Astrocyte (in vitro differentiated cells and primary cell): ENCODE data around the gene CLP1. TPM values are rescaled to one million over a fixed set of nuclear protein-coding genes. Genes with fewer than 3 reads are reported as not detected.

Source experiments
- DNase-seq: peaks from one replicate; pipeline ENCODE4 v3.0.0-alpha.2; 2010; ENCODE audit warnings: low read depth
- FAIRE-seq: peaks from 2 replicates; lab custom pipeline; 2011; peaks lifted over from hg19 to GRCh38; lab: Jason Lieb, UNC
- H2AFZ ChIP-seq: 2 replicates; pipeline ENCODE4 v1.6.0; 2012; ENCODE audit warnings: low read depth, low read length, inconsistent platforms
- H3K27ac ChIP-seq: 2 replicates; pipeline ENCODE4 v1.5.1; 2011; ENCODE audit warnings: low read depth, low read length, inconsistent platforms
- H3K27me3 ChIP-seq: 2 replicates; pipeline ENCODE4 v1.6.0; 2011; ENCODE audit warnings: low read length, inconsistent platforms; ENCODE audit not compliant: insufficient read depth
- H3K36me3 ChIP-seq: 2 replicates; pipeline ENCODE4 v1.5.1; 2011; ENCODE audit warnings: low read length, inconsistent platforms; ENCODE audit not compliant: insufficient read depth
- H3K4me1 ChIP-seq: 2 replicates; pipeline ENCODE4 v1.5.1; 2011; ENCODE audit warnings: low read length, inconsistent platforms; ENCODE audit not compliant: insufficient read depth
- H3K4me2 ChIP-seq: 2 replicates; pipeline ENCODE4 v1.6.0; 2012; ENCODE audit warnings: low read length, inconsistent platforms
- H3K4me3 ChIP-seq: 2 replicates; pipeline ENCODE4 v1.5.1; 2011; ENCODE audit warnings: low read depth, mild to moderate bottlenecking, low read length, inconsistent platforms; ENCODE audit not compliant: insufficient read depth
- H3K79me2 ChIP-seq: 2 replicates; pipeline ENCODE4 v1.6.0; 2012; ENCODE audit warnings: mild to moderate bottlenecking, low read length, inconsistent platforms; ENCODE audit not compliant: insufficient read depth
- H3K9ac ChIP-seq: 2 replicates; pipeline ENCODE4 v1.6.0; 2012; ENCODE audit warnings: mild to moderate bottlenecking, low read length, inconsistent platforms
- H3K9me3 ChIP-seq: 2 replicates; pipeline ENCODE4 v1.5.1; 2012; ENCODE audit warnings: low read depth, mild to moderate bottlenecking, low read length, inconsistent platforms; ENCODE audit not compliant: insufficient read depth
- H4K20me1 ChIP-seq: 2 replicates; pipeline ENCODE4 v1.6.0; 2012; ENCODE audit warnings: low read length, inconsistent platforms; ENCODE audit not compliant: insufficient read depth
- H3K27ac Mint-ChIP-seq: one replicate; pipeline ENCODE4 v1.8.0; 2021; ENCODE audit warnings: mild to moderate bottlenecking, mixed read lengths; ENCODE audit not compliant: unreplicated experiment
- H3K27me3 Mint-ChIP-seq: one replicate; pipeline ENCODE4 v1.8.0; 2021; ENCODE audit warnings: low read depth, mixed read lengths; ENCODE audit not compliant: unreplicated experiment
- H3K36me3 Mint-ChIP-seq: one replicate; pipeline ENCODE4 v1.8.0; 2021; ENCODE audit warnings: low read depth, mixed read lengths; ENCODE audit not compliant: unreplicated experiment
- H3K4me1 Mint-ChIP-seq: one replicate; pipeline ENCODE4 v1.8.0; 2021; ENCODE audit warnings: low read depth, mixed read lengths; ENCODE audit not compliant: unreplicated experiment
- H3K4me3 Mint-ChIP-seq: one replicate; pipeline ENCODE4 v1.8.0; 2021; ENCODE audit warnings: mild to moderate bottlenecking, moderate library complexity, mixed read lengths; ENCODE audit not compliant: unreplicated experiment
- H3K9me3 Mint-ChIP-seq: one replicate; pipeline ENCODE4 v1.8.0; 2021; ENCODE audit warnings: mild to moderate bottlenecking, mixed read lengths; ENCODE audit not compliant: unreplicated experiment
- EZH2 ChIP-seq: IDR thresholded peaks from 2 replicates; pipeline ENCODE4 v1.6.1; 2012; ENCODE audit warnings: mild to moderate bottlenecking, low read length, inconsistent platforms; ENCODE audit not compliant: insufficient read depth
- total RNA-seq: library from RNA; stranded (reverse); gene quantifications from 2 replicates; pipeline ENCODE4 v1.2.1, GENCODE V29; 2021
- TF ChIP-seq, protein P1 (sequence below): IDR thresholded peaks from 2 replicates; pipeline ENCODE4 v1.5.1; 2011; ENCODE audit warnings: low read depth, mild to moderate bottlenecking, inconsistent platforms, low read length, moderate library complexity; ENCODE audit not compliant: insufficient read depth

The CLP1 gene
- total RNA-seq, 1 donor from 2014 or later = 21.4 TPM

DNA sequence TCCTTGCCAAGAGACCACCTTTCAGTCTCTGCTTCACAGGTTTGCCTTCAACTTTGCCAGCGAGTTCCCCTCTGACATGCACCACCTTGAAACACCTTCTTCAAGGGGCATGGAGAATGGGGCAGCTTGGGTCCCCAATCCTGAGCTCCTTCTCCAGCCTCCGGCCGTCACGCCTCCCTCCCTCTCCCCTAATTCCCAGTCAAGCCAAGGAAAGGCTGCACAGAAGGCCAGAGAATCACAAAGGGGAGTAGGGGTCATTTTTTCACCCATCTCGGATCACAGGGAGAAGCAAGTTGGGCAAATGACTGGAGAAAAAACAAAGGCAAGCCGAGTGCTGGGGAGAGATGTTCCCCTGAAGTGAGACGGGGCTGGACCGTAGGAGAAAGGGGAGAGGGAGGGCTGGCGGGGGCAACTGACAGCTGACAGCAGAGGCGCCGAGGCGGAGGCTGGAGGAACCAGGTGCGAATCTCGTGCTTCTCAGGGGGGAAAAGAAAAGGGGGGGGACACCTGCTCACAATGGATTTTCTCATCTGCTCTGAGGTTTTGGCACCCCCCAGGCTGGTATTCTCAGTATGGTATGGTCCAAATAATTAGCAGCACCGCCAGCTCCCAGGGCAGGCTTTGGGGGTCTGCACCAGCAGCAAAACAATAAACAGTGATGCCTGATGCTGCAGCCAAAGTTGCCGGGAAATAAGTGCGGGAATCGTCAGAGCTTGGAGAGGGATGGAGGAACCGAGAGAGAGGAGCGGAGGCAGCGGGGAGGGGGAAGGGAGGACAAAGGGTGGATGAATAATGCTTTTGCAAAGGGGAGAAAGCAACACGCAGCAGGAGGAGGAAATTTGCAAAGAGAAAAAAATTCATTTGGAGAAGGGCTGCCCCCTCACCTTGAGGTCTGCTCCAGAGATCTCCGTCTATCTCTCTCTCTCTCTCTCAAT lies 8.5 kb upstream of the CLP1 start:
- no peak for DNase-seq
- peaks cover 39% of the 10 kb centered on the region for H3K27me3 ChIP-seq
- H3K4me2 ChIP-seq = peak overlapping the region; percentile 92
- H4K20me1 ChIP-seq = peaks cover 53% of the 10 kb centered on the region
- no peaks in the 10 kb centered on the region for H3K36me3 ChIP-seq
- peaks cover 31% of the 10 kb centered on the region for H3K4me1 ChIP-seq
- peak overlapping the region; percentile 61 for H3K9ac ChIP-seq
- no peak overlapping the region for H2AFZ ChIP-seq
- H3K27ac ChIP-seq = no peak overlapping the region
- H3K36me3 Mint-ChIP-seq = no peaks in the 10 kb centered on the region
- no peaks in the 10 kb centered on the region for H3K9me3 ChIP-seq
- peak overlapping the region; percentile 67 for H3K27ac Mint-ChIP-seq
- peak; percentile 52 for TF ChIP-seq EZH2
- TF ChIP-seq, protein P1, sequence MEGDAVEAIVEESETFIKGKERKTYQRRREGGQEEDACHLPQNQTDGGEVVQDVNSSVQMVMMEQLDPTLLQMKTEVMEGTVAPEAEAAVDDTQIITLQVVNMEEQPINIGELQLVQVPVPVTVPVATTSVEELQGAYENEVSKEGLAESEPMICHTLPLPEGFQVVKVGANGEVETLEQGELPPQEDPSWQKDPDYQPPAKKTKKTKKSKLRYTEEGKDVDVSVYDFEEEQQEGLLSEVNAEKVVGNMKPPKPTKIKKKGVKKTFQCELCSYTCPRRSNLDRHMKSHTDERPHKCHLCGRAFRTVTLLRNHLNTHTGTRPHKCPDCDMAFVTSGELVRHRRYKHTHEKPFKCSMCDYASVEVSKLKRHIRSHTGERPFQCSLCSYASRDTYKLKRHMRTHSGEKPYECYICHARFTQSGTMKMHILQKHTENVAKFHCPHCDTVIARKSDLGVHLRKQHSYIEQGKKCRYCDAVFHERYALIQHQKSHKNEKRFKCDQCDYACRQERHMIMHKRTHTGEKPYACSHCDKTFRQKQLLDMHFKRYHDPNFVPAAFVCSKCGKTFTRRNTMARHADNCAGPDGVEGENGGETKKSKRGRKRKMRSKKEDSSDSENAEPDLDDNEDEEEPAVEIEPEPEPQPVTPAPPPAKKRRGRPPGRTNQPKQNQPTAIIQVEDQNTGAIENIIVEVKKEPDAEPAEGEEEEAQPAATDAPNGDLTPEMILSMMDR = no peak
- peak overlapping the region; percentile 53 for H3K4me3 ChIP-seq
- H3K4me3 Mint-ChIP-seq = peak overlapping the region; percentile 74
- peaks cover 56% of the 10 kb centered on the region for H3K4me1 Mint-ChIP-seq
- H3K9me3 Mint-ChIP-seq = no peaks in the 10 kb centered on the region
- no peak for FAIRE-seq
- no peaks in the 10 kb centered on the region for H3K79me2 ChIP-seq
- H3K27me3 Mint-ChIP-seq = no peaks in the 10 kb centered on the region

DNA sequence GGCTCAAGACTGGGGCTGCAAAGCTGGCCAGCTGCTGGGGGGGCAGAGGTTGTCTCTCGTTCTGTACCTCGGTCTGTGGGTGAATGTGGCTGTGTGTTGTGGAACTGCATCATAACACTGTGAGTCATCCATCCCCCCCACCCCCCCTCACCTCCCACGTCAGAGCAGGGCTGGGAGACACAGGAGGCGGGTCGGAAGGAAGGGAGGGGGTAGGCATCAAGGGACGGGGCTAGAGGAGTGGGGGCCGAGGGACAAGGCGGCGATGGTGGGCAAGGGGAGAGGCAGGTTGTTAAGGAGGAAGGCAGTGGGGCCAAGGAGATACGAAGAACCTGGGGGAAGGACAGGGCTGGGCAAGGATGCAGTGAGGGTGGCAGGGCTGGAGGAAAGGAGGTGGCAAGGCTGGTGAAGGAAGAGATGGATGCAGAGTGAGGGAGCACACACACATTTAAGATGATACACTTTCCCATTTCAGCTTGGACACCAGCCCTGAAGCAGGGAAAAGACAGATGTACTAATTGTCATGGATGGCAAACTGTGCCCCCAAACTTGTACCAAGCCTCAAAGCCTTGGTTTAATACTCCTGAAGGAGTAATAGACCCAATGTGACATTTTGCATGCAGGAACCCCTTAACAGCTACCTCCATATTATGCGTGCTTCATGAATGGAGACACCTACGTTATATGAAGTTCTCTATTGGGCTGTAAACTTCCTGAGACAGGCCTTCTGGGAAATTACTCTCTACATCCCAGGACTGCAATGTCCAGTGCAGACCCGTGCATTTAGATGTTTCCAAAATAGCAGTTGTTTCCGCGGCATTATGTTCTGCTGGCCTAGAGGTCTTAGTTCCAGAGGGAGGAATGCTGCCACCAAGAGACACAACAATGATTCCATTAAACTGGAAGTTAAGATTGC lies 7.5 kb upstream of the CLP1 start, which contains the start of gene YPEL4:
Gene YPEL4 (minus strand): TSS at position 87 of the 913 bp plus-strand sequence. CDS start 2,805 bp downstream, outside the sequence.
- Histone ChIP-seq H4K20me1 (peaks cover 44% of the 10 kb centered on the region), H3K36me3 (no peaks in the 10 kb centered on the region), H3K4me1 (peaks cover 29% of the 10 kb centered on the region), H3K9me3 (no peaks in the 10 kb centered on the region), H3K4me2 (peak within 1 kb of the TSS; percentile 92), H3K27me3 (peaks cover 39% of the 10 kb centered on the region), H2AFZ (peak within 1 kb of the TSS; percentile 40), H3K9ac (peak within 1 kb of the TSS; percentile 61), H3K27ac (no peak within 1 kb of the TSS), H3K4me3 (peak within 1 kb of the TSS; percentile 53), H3K79me2 (no peaks in the 10 kb centered on the region)
- no peaks in the 10 kb centered on the region for H3K9me3 Mint-ChIP-seq
- H3K27me3 Mint-ChIP-seq = no peaks in the 10 kb centered on the region
- H3K27ac Mint-ChIP-seq = peak within 1 kb of the TSS; percentile 95
- TF ChIP-seq EZH2 = no peak
- TF ChIP-seq, protein P1 = no peak
- no peaks in the 10 kb centered on the region for H3K36me3 Mint-ChIP-seq
- FAIRE-seq (peak; percentile 45), DNase-seq (peak; percentile 69)
- H3K4me3 Mint-ChIP-seq = peak within 1 kb of the TSS; percentile 78
- H3K4me1 Mint-ChIP-seq = peaks cover 50% of the 10 kb centered on the region
